Measurements from ENCODE around the gene HOTAIR. TPM values are rescaled to one million over a fixed set of nuclear protein-coding genes. Genes with fewer than 3 reads are reported as not detected.
A peak's percentile ranks its signal among the peaks of the same experiment; 100 is the strongest.

The HOTAIR gene
- polyA plus RNA-seq, 1 experiment = 11.4 TPM

DNA sequence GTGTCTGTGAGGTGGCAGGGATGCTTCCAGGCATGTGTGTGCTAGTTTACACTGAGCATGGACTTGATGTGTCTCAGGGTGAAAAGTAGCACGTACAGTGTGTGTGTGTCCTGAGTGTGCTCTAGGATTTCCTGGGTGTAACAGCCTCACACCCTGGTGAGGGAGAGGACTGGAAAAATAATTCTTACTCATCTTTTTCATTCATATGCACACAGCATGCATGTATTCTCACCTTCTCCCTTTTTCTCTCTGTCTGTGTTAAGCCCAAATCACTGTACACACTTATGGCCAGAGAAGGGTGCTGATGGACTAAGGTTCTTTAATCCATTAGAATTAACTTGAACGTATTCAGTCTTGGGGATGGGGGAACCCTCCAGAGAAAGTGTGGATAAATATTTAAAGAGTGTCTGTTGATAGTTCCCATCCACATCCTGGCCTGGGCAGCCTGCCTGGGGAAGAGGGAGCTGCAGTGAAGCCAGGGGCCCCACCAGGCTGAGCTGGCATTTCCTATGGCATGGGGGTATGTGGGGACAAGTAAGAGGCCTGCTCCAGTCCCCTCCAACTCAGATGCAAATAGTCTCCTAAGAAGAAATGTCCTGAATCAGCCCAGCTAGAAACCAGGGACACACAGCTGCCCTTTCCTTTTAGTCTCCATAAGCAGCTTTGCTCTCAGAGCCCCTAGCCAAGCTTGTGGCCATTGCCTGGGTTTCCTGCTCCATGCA is 32.9 kb upstream of the HOTAIR start:
- TF ChIP-seq, protein P1, sequence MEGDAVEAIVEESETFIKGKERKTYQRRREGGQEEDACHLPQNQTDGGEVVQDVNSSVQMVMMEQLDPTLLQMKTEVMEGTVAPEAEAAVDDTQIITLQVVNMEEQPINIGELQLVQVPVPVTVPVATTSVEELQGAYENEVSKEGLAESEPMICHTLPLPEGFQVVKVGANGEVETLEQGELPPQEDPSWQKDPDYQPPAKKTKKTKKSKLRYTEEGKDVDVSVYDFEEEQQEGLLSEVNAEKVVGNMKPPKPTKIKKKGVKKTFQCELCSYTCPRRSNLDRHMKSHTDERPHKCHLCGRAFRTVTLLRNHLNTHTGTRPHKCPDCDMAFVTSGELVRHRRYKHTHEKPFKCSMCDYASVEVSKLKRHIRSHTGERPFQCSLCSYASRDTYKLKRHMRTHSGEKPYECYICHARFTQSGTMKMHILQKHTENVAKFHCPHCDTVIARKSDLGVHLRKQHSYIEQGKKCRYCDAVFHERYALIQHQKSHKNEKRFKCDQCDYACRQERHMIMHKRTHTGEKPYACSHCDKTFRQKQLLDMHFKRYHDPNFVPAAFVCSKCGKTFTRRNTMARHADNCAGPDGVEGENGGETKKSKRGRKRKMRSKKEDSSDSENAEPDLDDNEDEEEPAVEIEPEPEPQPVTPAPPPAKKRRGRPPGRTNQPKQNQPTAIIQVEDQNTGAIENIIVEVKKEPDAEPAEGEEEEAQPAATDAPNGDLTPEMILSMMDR (IDR thresholded peaks at IDR 0.05; ENCODE audit: insufficient read depth, low read depth, low read length) = no peak
- POLR2A ChIA-PET = interaction anchor here (1.0 kb wide), 1 partner anchor 9 kb away, joined by 4 read pairs; no protein-coding TSS in a partner anchor
- CTCF ChIA-PET = interaction anchor here (0.8 to 16.8 kb wide), 12 partner anchors 8 to 238 kb away, joined by 3 to 213 read pairs (median 17); partner anchors contain the start of genes HOXC10, HOXC5, HOXC6 and HOXC9
- no peak for DNase-seq (ENCODE audit: low read depth)
- H3K4me3 ChIP-seq (ENCODE audit: low read depth, low read length) = no peak overlapping the region
- H3K27me3 ChIP-seq (ENCODE audit: control insufficient read depth, insufficient read depth, low read length) = peaks cover 16% of the 10 kb centered on the region
- H3K36me3 ChIP-seq (ENCODE audit: control insufficient read depth, insufficient read depth, low read length) = no peaks in the 10 kb centered on the region

DNA sequence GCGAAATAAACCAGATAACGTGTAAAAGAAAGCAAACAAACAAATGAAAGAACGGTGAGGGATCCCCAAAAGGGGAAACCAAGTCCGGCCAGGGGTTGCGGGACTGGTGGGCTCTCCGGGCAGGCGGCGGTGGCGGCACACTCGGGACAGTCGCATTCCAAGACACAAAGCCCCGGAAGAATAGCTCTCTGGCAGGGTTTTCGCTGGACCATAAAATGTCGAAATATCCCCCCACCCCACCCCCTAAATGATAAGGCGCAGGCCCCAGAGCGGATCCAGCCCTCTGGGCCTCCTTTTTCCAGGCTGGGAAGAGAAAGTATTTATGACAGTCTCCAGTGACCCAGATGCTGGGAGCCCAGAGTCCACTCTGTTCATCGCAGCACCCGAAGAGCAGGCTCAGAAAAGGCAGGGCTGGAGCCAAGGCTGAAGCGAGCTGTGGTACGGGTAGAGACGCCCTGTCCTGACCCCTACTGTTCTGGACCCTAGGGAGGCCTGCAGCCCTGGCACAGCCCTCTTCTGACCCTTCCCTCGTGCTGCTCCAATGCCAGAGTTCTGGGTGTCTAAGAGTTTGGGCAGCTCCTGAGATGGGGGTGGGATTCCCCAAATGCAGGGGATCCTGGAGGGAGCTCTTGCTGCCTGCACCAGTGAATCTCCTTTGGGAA is 31.9 kb upstream of the HOTAIR start:
- Histone ChIP-seq H3K36me3 (ENCODE audit: control insufficient read depth, insufficient read depth, low read length) (no peaks in the 10 kb centered on the region), H3K4me3 (ENCODE audit: low read depth, low read length) (no peak overlapping the region), H3K27me3 (ENCODE audit: control insufficient read depth, insufficient read depth, low read length) (peaks cover 16% of the 10 kb centered on the region)
- ChIA-PET CTCF (interaction anchor here (0.8 to 16.8 kb wide), 17 partner anchors 10 to 261 kb away, joined by 3 to 213 read pairs (median 7); partner anchors contain the start of genes HOXC10 and SMUG1), POLR2A (interaction anchor here (1.0 kb wide), 1 partner anchor 10 kb away, joined by 4 read pairs; no protein-coding TSS in a partner anchor)
- DNase-seq (ENCODE audit: low read depth) = no peak
- TF ChIP-seq, protein P1 (IDR thresholded peaks at IDR 0.05; ENCODE audit: insufficient read depth, low read depth, low read length) = no peak

DNA sequence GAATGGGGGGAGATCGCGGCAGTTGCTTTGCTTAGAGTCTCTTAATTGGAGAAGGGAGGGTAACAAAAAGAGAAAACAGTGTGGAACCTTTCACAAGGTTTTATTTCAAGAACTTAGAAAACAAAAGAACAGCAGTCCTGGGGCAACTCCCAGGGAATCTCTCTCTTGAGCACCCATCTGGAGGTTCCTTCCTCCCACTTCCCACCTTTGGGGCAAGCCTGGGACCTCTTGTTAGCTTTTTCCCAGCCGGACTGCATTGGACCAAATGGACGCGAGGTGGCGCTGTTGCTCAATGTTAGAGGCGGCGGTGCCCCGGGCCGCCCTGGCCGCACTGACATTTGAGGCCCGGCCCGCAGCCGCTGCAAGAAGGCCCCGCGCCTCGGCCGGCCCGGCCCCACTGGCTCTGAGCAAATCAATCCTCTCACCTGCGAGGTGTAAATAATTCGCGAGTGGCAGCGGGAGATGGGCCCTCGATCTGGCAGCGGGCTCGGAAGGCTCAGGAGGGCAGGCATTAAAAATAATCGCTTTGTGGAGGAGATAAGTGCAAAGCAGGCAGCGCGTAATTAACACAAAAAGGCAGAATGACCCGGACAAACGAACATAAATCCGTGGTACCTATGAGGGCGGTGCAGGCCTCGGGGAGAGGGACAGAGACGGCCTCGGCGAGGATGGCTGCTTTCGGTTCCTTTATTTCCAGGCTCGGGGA is 31.3 kb upstream of the HOTAIR start:
- no peak overlapping the region for H3K4me3 ChIP-seq (ENCODE audit: low read depth, low read length)
- peaks cover 14% of the 10 kb centered on the region for H3K27me3 ChIP-seq (ENCODE audit: control insufficient read depth, insufficient read depth, low read length)
- ChIA-PET CTCF (interaction anchor here (0.6 to 16.8 kb wide), 20 partner anchors 9 to 260 kb away, joined by 3 to 213 read pairs (median 5); partner anchors contain the start of genes HOXC10 and SMUG1), POLR2A (no interaction called here)
- no peak for DNase-seq (ENCODE audit: low read depth)
- H3K36me3 ChIP-seq (ENCODE audit: control insufficient read depth, insufficient read depth, low read length) = no peaks in the 10 kb centered on the region
- TF ChIP-seq, protein P1 (IDR thresholded peaks at IDR 0.05; ENCODE audit: insufficient read depth, low read depth, low read length) = peak; percentile 80

DNA sequence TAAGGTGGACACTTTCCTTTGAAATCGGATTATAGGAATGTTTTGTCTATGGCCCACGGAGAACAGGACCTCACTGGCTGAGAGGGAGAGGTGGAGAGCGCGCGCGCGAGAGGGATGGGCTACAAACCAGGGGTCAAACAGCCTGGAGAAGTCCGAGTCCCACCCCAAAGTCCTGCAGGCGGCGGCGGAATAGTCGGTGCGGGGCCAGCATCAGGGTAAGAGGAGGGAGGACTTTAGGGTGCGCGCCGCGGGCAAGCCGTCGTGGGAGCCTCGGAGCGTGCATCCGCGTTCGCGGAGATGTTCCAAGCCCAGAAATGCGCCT is 30.7 kb upstream of the HOTAIR start:
- no peak for DNase-seq (ENCODE audit: low read depth)
- peaks cover 12% of the 10 kb centered on the region for H3K27me3 ChIP-seq (ENCODE audit: control insufficient read depth, insufficient read depth, low read length)
- TF ChIP-seq, protein P1 (IDR thresholded peaks at IDR 0.05; ENCODE audit: insufficient read depth, low read depth, low read length) = no peak
- H3K36me3 ChIP-seq (ENCODE audit: control insufficient read depth, insufficient read depth, low read length) = no peaks in the 10 kb centered on the region
- POLR2A ChIA-PET = no interaction called here
- CTCF ChIA-PET = interaction anchor here (0.6 to 16.8 kb wide), 19 partner anchors 8 to 211 kb away, joined by 3 to 213 read pairs (median 5); partner anchors contain the start of genes HOXC10 and SMUG1
- no peak overlapping the region for H3K4me3 ChIP-seq (ENCODE audit: low read depth, low read length)

Measured in BJ (cell line).